ENCODE measurements around the gene FHOD3.

DNA sequence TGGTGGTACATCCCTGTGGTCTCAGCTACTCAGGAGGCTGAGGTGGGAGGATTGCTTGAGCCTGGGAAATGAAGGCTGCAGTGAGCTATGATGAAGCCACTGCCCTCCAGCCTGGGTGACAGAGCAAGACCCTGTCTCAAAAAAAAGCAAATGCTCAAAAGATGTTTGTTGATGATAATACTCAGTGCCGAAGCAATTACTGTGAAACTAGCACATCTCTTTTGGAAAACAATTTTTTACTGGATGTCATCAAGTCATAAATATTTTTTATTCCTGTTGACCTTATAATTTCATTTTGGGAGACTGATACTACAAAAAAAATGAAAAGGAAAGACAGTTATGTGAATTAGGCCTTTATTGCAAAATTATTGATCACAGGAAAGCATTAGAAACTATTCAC, 34.5 kb upstream of the FHOD3 start:
- TF ChIP-seq CTCF (conservative IDR thresholded peaks at IDR 0.05; ENCODE audit: low read depth in 2 of 2) (no peak), EZH2phosphoT487 (IDR thresholded peaks at IDR 0.05; ENCODE audit: unreplicated experiment) (no peak), JUNB (IDR thresholded peaks at IDR 0.05; ENCODE audit: unreplicated experiment) (no peak), EZH2 (IDR thresholded peaks at IDR 0.05; ENCODE audit: low read depth, unreplicated experiment) (no peak), POLR2AphosphoS5 (IDR thresholded peaks at IDR 0.05; ENCODE audit: low read depth) (no peak)
